DOHH2 (cell line): Measurements from ENCODE around the gene UGT2B17.

Experiments used
- H3F3A ChIP-seq: fragments of 200-600 bp; sonication (generic), shearing (Covaris generic); 2 replicates; pipeline ENCODE4 v1.6.0; 2016; ENCODE audit warnings: antibody characterized with exemption, mild to moderate bottlenecking; ENCODE audit not compliant: control insufficient read depth, insufficient read depth
- H3K27ac ChIP-seq: fragments of 200-600 bp; sonication (generic); 2 replicates; pipeline ENCODE4 v1.5.1; 2014; ENCODE audit warnings: low read depth, mild to moderate bottlenecking, low read length, moderate library complexity
- H3K27me3 ChIP-seq: fragments of 200-600 bp; sonication (generic); 2 replicates; pipeline ENCODE4 v1.6.1; 2014; ENCODE audit warnings: mild to moderate bottlenecking, low read length, mixed read lengths; ENCODE audit not compliant: control insufficient read depth
- H3K36me3 ChIP-seq: fragments of 200-600 bp; sonication (generic); 2 replicates; pipeline ENCODE4 v1.6.1; 2014; ENCODE audit warnings: mild to moderate bottlenecking, low read length, moderate library complexity, mixed read lengths; ENCODE audit not compliant: control insufficient read depth
- H3K4me1 ChIP-seq: fragments of 200-600 bp; sonication (generic); 2 replicates; pipeline ENCODE4 v1.6.1; 2014; ENCODE audit warnings: mild to moderate bottlenecking, low read length, mixed read lengths; ENCODE audit not compliant: control insufficient read depth
- H3K4me2 ChIP-seq: fragments of 200-600 bp; sonication (generic); 2 replicates; pipeline ENCODE4 v1.6.0; 2014; ENCODE audit warnings: mild to moderate bottlenecking, low read length, moderate library complexity
- H3K4me3 ChIP-seq: fragments of 200-600 bp; sonication (generic); 2 replicates; pipeline ENCODE4 v1.5.1; 2014; ENCODE audit warnings: mild to moderate bottlenecking, low read length, mixed read lengths
- H3K79me2 ChIP-seq: fragments of 200-600 bp; sonication (generic); 2 replicates; pipeline ENCODE4 v1.6.1; 2014; ENCODE audit warnings: mild to moderate bottlenecking, low read length, mixed read lengths; ENCODE audit not compliant: control insufficient read depth
- H3K9me2 ChIP-seq: fragments of 200-600 bp; sonication (generic); replicated peaks from 2 replicates; pipeline ENCODE4 v1.6.1; 2014; ENCODE audit warnings: mild to moderate bottlenecking, low read length, mixed read lengths; ENCODE audit not compliant: control insufficient read depth
- H3K9me3 ChIP-seq: fragments of 200-600 bp; sonication (generic); 2 replicates; pipeline ENCODE4 v1.6.1; 2014; ENCODE audit warnings: antibody characterized with exemption, low read length, mixed read lengths; ENCODE audit not compliant: control insufficient read depth, insufficient read depth
- H4K20me1 ChIP-seq: fragments of 200-600 bp; sonication (generic); 2 replicates; pipeline ENCODE4 v1.6.0; 2014; ENCODE audit warnings: low read depth, mild to moderate bottlenecking, antibody characterized with exemption, low read length, moderate library complexity; ENCODE audit not compliant: control insufficient read depth, insufficient read depth
- EZH2phosphoT487 ChIP-seq: fragments of 200-600 bp; sonication (generic); IDR thresholded peaks from 2 replicates; pipeline ENCODE4 v1.6.1; 2017; ENCODE audit warnings: borderline replicate concordance, mild to moderate bottlenecking, antibody characterized with exemption, low read length, moderate library complexity, mixed read lengths
- TF ChIP-seq, protein P1 (sequence below): fragments of 200-600 bp; sonication (generic); IDR thresholded peaks from one replicate; pipeline ENCODE4 v1.5.1; 2014; ENCODE audit warnings: antibody characterized with exemption, mild to moderate bottlenecking, low read depth, low read length; ENCODE audit not compliant: poor library complexity, severe bottlenecking

The UGT2B17 gene

DNA sequence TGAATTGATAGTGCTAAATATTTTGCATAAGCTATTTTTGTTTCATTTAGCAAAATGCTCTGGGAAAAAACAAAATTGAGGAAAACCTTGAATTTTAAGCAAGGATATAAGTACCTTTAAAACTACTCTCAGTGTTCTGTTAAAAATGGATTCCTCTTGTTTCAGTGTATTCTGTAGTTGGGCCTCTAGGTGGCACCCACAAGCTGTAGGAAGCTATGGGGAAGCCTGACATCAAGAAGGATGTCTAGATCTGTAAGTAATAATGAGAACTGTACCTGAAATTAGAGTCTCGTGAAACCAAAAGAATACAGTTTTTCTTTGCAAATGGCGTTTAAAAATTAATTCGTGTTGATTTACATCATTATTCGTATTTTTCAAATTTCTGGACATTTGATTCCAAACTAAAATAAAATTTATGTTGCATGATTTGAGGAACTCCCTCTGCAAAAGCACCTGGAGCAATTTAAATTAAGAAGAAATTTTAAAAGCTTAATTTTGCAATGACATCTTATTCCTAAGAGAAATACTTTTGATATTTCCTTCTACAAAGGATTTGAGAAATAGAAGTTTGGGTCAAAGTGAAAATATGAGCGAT, 77.6 kb downstream of the UGT2B17 start:
- no peak overlapping the region for H3K4me3 ChIP-seq
- no peaks in the 10 kb centered on the region for H3K36me3 ChIP-seq
- no peaks in the 10 kb centered on the region for H3K27me3 ChIP-seq
- H3K4me1 ChIP-seq, result peaks cover 8% of the 10 kb centered on the region
- no peaks in the 10 kb centered on the region for H3K79me2 ChIP-seq
- TF ChIP-seq, protein P1, sequence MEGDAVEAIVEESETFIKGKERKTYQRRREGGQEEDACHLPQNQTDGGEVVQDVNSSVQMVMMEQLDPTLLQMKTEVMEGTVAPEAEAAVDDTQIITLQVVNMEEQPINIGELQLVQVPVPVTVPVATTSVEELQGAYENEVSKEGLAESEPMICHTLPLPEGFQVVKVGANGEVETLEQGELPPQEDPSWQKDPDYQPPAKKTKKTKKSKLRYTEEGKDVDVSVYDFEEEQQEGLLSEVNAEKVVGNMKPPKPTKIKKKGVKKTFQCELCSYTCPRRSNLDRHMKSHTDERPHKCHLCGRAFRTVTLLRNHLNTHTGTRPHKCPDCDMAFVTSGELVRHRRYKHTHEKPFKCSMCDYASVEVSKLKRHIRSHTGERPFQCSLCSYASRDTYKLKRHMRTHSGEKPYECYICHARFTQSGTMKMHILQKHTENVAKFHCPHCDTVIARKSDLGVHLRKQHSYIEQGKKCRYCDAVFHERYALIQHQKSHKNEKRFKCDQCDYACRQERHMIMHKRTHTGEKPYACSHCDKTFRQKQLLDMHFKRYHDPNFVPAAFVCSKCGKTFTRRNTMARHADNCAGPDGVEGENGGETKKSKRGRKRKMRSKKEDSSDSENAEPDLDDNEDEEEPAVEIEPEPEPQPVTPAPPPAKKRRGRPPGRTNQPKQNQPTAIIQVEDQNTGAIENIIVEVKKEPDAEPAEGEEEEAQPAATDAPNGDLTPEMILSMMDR, result peak; percentile 86
- no peak for TF ChIP-seq EZH2phosphoT487
- no peaks in the 10 kb centered on the region for H3K9me2 ChIP-seq
- no peaks in the 10 kb centered on the region for H3F3A ChIP-seq
- no peak overlapping the region for H3K4me2 ChIP-seq
- no peak overlapping the region for H3K27ac ChIP-seq
- no peaks in the 10 kb centered on the region for H3K9me3 ChIP-seq
- H4K20me1 ChIP-seq, result no peaks in the 10 kb centered on the region

DNA sequence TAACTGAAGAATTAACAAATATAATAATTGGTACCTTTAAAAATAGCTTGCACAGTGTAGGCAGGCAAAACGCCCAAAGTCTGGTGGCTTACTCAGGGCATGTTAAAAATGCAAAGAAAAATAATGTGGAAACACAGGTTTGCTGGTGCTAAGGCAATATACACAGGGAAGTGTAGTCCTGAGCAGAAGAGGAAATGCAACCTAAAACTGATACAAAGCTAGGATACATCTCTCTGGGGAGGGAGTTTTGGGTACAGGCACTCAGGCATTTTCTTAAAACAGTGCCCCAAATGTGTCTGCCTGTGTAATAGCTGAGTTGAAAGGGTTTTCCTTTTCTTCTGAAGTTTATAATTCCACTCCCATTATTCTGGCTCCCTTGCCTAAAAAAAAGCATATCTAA, 81.4 kb downstream of the UGT2B17 start:
- no peaks in the 10 kb centered on the region for H3K36me3 ChIP-seq
- no peaks in the 10 kb centered on the region for H4K20me1 ChIP-seq
- no peak overlapping the region for H3K4me2 ChIP-seq
- no peak overlapping the region for H3K27ac ChIP-seq
- H3K4me3 ChIP-seq, result no peak overlapping the region
- H3K79me2 ChIP-seq, result no peaks in the 10 kb centered on the region
- peaks cover 8% of the 10 kb centered on the region for H3K4me1 ChIP-seq
- no peaks in the 10 kb centered on the region for H3K9me3 ChIP-seq
- H3K9me2 ChIP-seq, result no peaks in the 10 kb centered on the region
- TF ChIP-seq, protein P1, result no peak
- TF ChIP-seq EZH2phosphoT487, result no peak
- no peaks in the 10 kb centered on the region for H3K27me3 ChIP-seq
- no peaks in the 10 kb centered on the region for H3F3A ChIP-seq

DNA sequence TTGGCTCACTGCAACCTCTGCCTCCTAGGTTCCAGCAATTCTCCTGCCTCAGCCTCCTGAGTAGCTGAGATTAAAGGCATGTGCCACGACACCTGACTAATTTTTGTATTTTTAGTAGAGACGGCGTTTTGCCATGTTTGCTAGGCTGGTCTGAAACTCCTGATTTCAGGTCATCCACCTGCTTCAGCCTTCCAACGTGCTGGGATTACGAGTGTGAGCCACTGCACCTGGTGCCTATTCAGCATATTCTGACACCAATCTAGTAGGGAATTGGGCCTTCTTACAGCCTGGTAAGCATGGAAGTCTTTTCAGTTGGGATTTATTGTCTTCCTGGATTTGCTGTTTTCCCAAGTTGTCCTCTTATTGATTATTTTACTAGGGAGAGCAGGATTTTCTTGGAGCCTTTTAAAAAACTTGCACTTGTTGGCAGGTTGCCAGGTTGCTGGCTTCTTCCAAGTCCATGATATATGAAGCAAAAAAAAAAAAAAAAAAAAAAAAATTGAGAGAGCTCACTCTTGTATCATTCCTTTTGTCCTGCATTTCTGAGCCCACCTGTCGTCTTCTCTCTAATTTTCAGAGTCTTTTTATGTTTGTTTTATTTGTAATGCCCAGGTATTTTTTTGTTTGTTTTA, 85.2 kb downstream of the UGT2B17 start:
- TF ChIP-seq, protein P1, result no peak
- TF ChIP-seq EZH2phosphoT487, result no peak
- Histone ChIP-seq H3K36me3 (no peaks in the 10 kb centered on the region), H3K4me1 (peaks cover 8% of the 10 kb centered on the region), H3K9me2 (no peaks in the 10 kb centered on the region), H3F3A (no peaks in the 10 kb centered on the region), H3K79me2 (no peaks in the 10 kb centered on the region), H4K20me1 (no peaks in the 10 kb centered on the region), H3K9me3 (no peaks in the 10 kb centered on the region), H3K27ac (no peak overlapping the region), H3K27me3 (no peaks in the 10 kb centered on the region), H3K4me3 (no peak overlapping the region), H3K4me2 (no peak overlapping the region)
